A549 (cell line): ENCODE results near the gene NPHP3. TPM values are rescaled to one million over a fixed set of nuclear protein-coding genes. Genes with fewer than 3 reads are reported as not detected.

ENCODE experiments used
- ATAC-seq, 2 experiments: fragments of 200-7000 bp in 1 of 2; fragments of >200 bp in 1 of 2; cut with Nextera tagmentation in 1 of 2; cut with Tn5 transposase in 1 of 2; 3 replicates each; pipeline versions ENCODE4 v1.8.0 to v1.9.1; 2018 to 2020; ENCODE audit warnings: mild to moderate bottlenecking in 1 of 2, moderate library complexity in 1 of 2
- CTCF ChIA-PET: fragments of 300-600 bp; sonication (Branson Sonifier 250); formaldehyde crosslinking; extraction: SDS; loops from one replicate; lab custom pipeline; 2021; ENCODE audit warnings: antibody characterized with exemption, inconsistent platforms; lab: Yijun Ruan, JAX
- POLR2A ChIA-PET: fragments of 350-600 bp; formaldehyde crosslinking; extraction: SDS; loops from one replicate; lab custom pipeline; 2021; ENCODE audit warnings: antibody characterized with exemption, inconsistent platforms; lab: Yijun Ruan, JAX
- DNase-seq, 2 experiments: peaks; one replicate each; pipeline versions ENCODE4 v3.0.0 to v3.0.0-alpha.2; 2011 to 2016; ENCODE audit warnings: low read depth in 1 of 2, low spot score in 1 of 2
- FAIRE-seq: peaks from 2 replicates; lab custom pipeline; 2011; peaks lifted over from hg19 to GRCh38; lab: Jason Lieb, UNC
- H3K27ac ChIP-seq, 2 experiments: fragments of >200 bp; sonication (Bioruptor Twin); formaldehyde crosslinking; 3 replicates each; pipeline ENCODE4 v1.5.1; 2016 to 2017
- H3K4me1 ChIP-seq: fragments of >200 bp; sonication (Bioruptor Twin); formaldehyde crosslinking; 3 replicates; pipeline ENCODE4 v1.6.1; 2016
- H3K4me2 ChIP-seq: fragments of >200 bp; sonication (Bioruptor Twin); formaldehyde crosslinking; 3 replicates; pipeline ENCODE4 v1.6.1; 2016
- H3K4me3 ChIP-seq: fragments of >200 bp; sonication (Bioruptor Twin); formaldehyde crosslinking; 3 replicates; pipeline ENCODE4 v1.5.1; 2016
- H3K9me3 ChIP-seq: fragments of >200 bp; sonication (Bioruptor Twin); formaldehyde crosslinking; 3 replicates; pipeline ENCODE4 v1.6.1; 2016
- BCL3 ChIP-seq: fragments of >200 bp; sonication (Bioruptor Twin); formaldehyde crosslinking; IDR thresholded peaks from 3 replicates; pipeline ENCODE4 v1.6.1; 2016
- CHD2 ChIP-seq: fragments of 150-350 bp; IDR thresholded peaks from 2 replicates; pipeline ENCODE4 v1.6.1; 2014; ENCODE audit warnings: low read length; ENCODE audit not compliant: partially characterized antibody
- CTCF ChIP-seq: fragments of >200 bp; sonication (Bioruptor Twin); formaldehyde crosslinking; IDR thresholded peaks from 3 replicates; pipeline ENCODE4 v1.5.1; 2016
- E2F6 ChIP-seq: IDR thresholded peaks from 2 replicates; pipeline ENCODE4 v1.6.1; 2012; ENCODE audit warnings: low read depth, borderline replicate concordance
- EHMT2 ChIP-seq: fragments of 200-600 bp; sonication (generic); IDR thresholded peaks from 2 replicates; pipeline ENCODE4 v1.6.1; 2016; ENCODE audit warnings: antibody characterized with exemption, low read depth, mild to moderate bottlenecking, moderate library complexity
- EP300 ChIP-seq, 2 experiments: fragments of >200 bp; sonication (Bioruptor Twin); formaldehyde crosslinking; IDR thresholded peaks; 2 replicates in 1 of 2; 3 replicates in 1 of 2; pipeline ENCODE4 v1.6.1; 2016 to 2017
- FOXS1 ChIP-seq: fragments of 250-450 bp; sonication (Bioruptor Pico); IDR thresholded peaks from 2 replicates; pipeline ENCODE4 v1.5.0; 2020; ENCODE audit warnings: mild to moderate bottlenecking, moderate library complexity
- HEYL ChIP-seq: fragments of 250-450 bp; sonication (Bioruptor Pico); IDR thresholded peaks from 2 replicates; pipeline ENCODE4 v1.8.0; 2021; ENCODE audit warnings: mild to moderate bottlenecking, moderate library complexity
- HOXA7 ChIP-seq: fragments of 250-450 bp; sonication (Bioruptor Pico); IDR thresholded peaks from 2 replicates; pipeline ENCODE4 v1.5.0; 2020; ENCODE audit warnings: mild to moderate bottlenecking, moderate library complexity
- MYC ChIP-seq: IDR thresholded peaks from 2 replicates; pipeline ENCODE4 v1.6.1; 2012; ENCODE audit warnings: mild to moderate bottlenecking, inconsistent platforms, low read length, improper control_type of control experiment, borderline replicate concordance
- NPAS2 ChIP-seq: fragments of 250-450 bp; sonication (Bioruptor Pico); IDR thresholded peaks from 2 replicates; pipeline ENCODE4 v1.8.0; 2022; ENCODE audit warnings: mild to moderate bottlenecking, moderate library complexity, borderline replicate concordance
- PBX3 ChIP-seq: IDR thresholded peaks from 2 replicates; pipeline ENCODE4 v1.6.1; 2012
- RCOR1 ChIP-seq: fragments of 150-350 bp; IDR thresholded peaks from 2 replicates; pipeline ENCODE4 v1.6.1; 2014; ENCODE audit warnings: antibody characterized with exemption, low read length, low read depth
- RFX5 ChIP-seq: fragments of 450-650 bp; IDR thresholded peaks from 2 replicates; pipeline ENCODE4 v1.7.1; 2014; ENCODE audit warnings: antibody characterized with exemption, mild to moderate bottlenecking, moderate library complexity
- SMC3 ChIP-seq: fragments of >200 bp; sonication (Bioruptor Twin); formaldehyde crosslinking; IDR thresholded peaks from 3 replicates; pipeline ENCODE4 v1.6.1; 2018; ENCODE audit warnings: inconsistent platforms
- TP53 ChIP-seq: fragments of 250-450 bp; sonication (Bioruptor Pico); IDR thresholded peaks from 2 replicates; pipeline ENCODE4 v1.5.0; 2021; ENCODE audit warnings: mild to moderate bottlenecking, moderate library complexity
- ZC3H11A ChIP-seq: fragments of 450-650 bp; IDR thresholded peaks from 2 replicates; pipeline ENCODE4 v1.6.1; 2014; ENCODE audit warnings: antibody characterized with exemption, mild to moderate bottlenecking
- ZFP36 ChIP-seq: fragments of 450-650 bp; IDR thresholded peaks from 2 replicates; pipeline ENCODE4 v1.6.1; 2014; ENCODE audit warnings: borderline replicate concordance; ENCODE audit not compliant: partially characterized antibody
- ZNF302 ChIP-seq: fragments of 250-450 bp; sonication (Bioruptor Pico); IDR thresholded peaks from 2 replicates; pipeline ENCODE4 v1.9.0; 2021; ENCODE audit warnings: inconsistent platforms, mild to moderate bottlenecking, moderate library complexity
- WGBS: methylation state at CpG from one replicate; pipeline ENCODE4 v1.1.6; 2017; ENCODE audit errors: missing lambda C conversion rate; 5-methylcytosine and 5-hydroxymethylcytosine counted together
- polyA plus RNA-seq, 4 experiments: library from polyadenylated mRNA; depleted of rRNA in 3 of 4; stranded (reverse); fragments of >200 nt; fragmentation: RNase III in 1 of 4; extraction: RNeasy Plus Mini Kit Qiagen cat#74134 plus additional on column Dnase treatment in 1 of 4; gene quantifications; 2 replicates in 3 of 4; 3 replicates in 1 of 4; pipeline ENCODE4 v1.2.3, GENCODE V29; 2011 to 2017

The NPHP3 gene
- polyA plus RNA-seq, 2 of the 4 experiments (the other 2 are of a cell fraction) = 6.5 to 18.6 TPM

- CTCF ChIA-PET = no interaction called here
- ATAC-seq (no peak), DNase-seq (no peak), FAIRE-seq (no peak)
- no peak overlapping the region for H3K4me3 ChIP-seq
- 90% methylated on average over 6 of the region's 6 CpGs for WGBS
- no peaks in the 10 kb centered on the region for H3K9me3 ChIP-seq
- no peak for TF ChIP-seq TP53 (CRISPR knock-in tag)
- TF ChIP-seq BCL3 = no peak
- H3K4me2 ChIP-seq = peak overlapping the region; percentile 94
- H3K27ac ChIP-seq = no peak overlapping the region
- peaks cover 5% of the 10 kb centered on the region; the same call in 1 of the 3 replicates for H3K4me1 ChIP-seq
- POLR2A ChIA-PET = no interaction called here
Observed at GRCh38 chr3:132720228-132720627, 2.0 kb downstream of the NPHP3 start.

GRCh38 chr3:132716372-132716771, 5.8 kb downstream of the NPHP3 start:
- no peak for FAIRE-seq
- POLR2A ChIA-PET = no interaction called here
- CTCF ChIA-PET = interaction anchor here (1.2 to 1.5 kb wide), 2 partner anchors 15 to 870 kb away, joined by 3 to 5 read pairs; no protein-coding TSS in a partner anchor
- Histone ChIP-seq H3K27ac (no peak overlapping the region), H3K4me1 (peaks cover 5% of the 10 kb centered on the region; the same call in 1 of the 3 replicates), H3K9me3 (no peaks in the 10 kb centered on the region), H3K4me2 (no peak overlapping the region), H3K4me3 (no peak overlapping the region)
- DNase-seq = no peak
- no peak for TF ChIP-seq HOXA7
- TF ChIP-seq BCL3 = no peak
- TF ChIP-seq HEYL (CRISPR knock-in tag) = no peak
- no peak for TF ChIP-seq PBX3
- no peak for TF ChIP-seq RCOR1
- no peak for TF ChIP-seq EHMT2
- TF ChIP-seq ZNF302 (CRISPR knock-in tag) = no peak
- TF ChIP-seq SMC3 = no peak
- TF ChIP-seq RFX5 = no peak
- TF ChIP-seq ZFP36 = no peak
- TF ChIP-seq NPAS2 = no peak
- no peak for TF ChIP-seq EP300 (IDR thresholded peaks at IDR 0.05)
- TF ChIP-seq MYC = no peak
- no peak for TF ChIP-seq CHD2
- TF ChIP-seq FOXS1 (CRISPR knock-in tag) = no peak
- no peak for TF ChIP-seq E2F6
- no peak for TF ChIP-seq ZC3H11A
- no peak for TF ChIP-seq CTCF
- ATAC-seq = no peak
